Urinary bladder (tissue), 4 donors: ENCODE results near the gene ABR. TPM values are rescaled to one million over a fixed set of nuclear protein-coding genes. Genes with fewer than 3 reads are reported as not detected.
"Not testable (repeated sequence)": the region's sequence is repeated elsewhere in the genome, so short reads cannot be mapped to it uniquely, and the experiment has no call there.

Experiments
- DNase-seq: peaks from one replicate; pipeline ENCODE4 v3.0.0-alpha.2; 2015; ENCODE audit errors: extremely low spot score
- H3K27ac ChIP-seq: one replicate; pipeline ENCODE4 v1.5.1; 2013; ENCODE audit warnings: low read depth, mild to moderate bottlenecking, moderate library complexity
- H3K36me3 ChIP-seq: one replicate; pipeline ENCODE4 v1.6.1; 2013; ENCODE audit warnings: mild to moderate bottlenecking, moderate library complexity; ENCODE audit not compliant: insufficient read depth
- H3K4me1 ChIP-seq: one replicate; pipeline ENCODE4 v1.6.1; 2013; ENCODE audit warnings: mild to moderate bottlenecking, moderate library complexity; ENCODE audit not compliant: insufficient read depth
- H3K4me3 ChIP-seq: one replicate; pipeline ENCODE4 v1.5.1; 2013; ENCODE audit warnings: low read depth, low read length
- WGBS: extraction: QIAGEN DNeasy Blood & Tissue Kit; methylation state at CpG from one replicate; pipeline ENCODE4 v1.1.7; 2013; 5-methylcytosine and 5-hydroxymethylcytosine counted together
- polyA plus RNA-seq: library from polyadenylated mRNA; stranded (reverse); fragments of 200-250 nt; gene quantifications from one replicate; pipeline ENCODE4 v1.2.3, GENCODE V29; 2013
- total RNA-seq: library from RNA; depleted of rRNA; stranded (reverse); fragments of >200 nt; gene quantifications from one replicate; pipeline ENCODE4 v1.2.3, GENCODE V29; 2014
- donor health status: healthy with polysubstance abuse.
- donor health status: healthy.

The ABR gene
- total and polyA plus RNA-seq, 2 donors, result 37.1 to 53.9 TPM

GRCh38 chr17:1121442-1121817 is 58.4 kb downstream of the ABR start:
- not testable (repeated sequence) for H3K4me3 ChIP-seq, H3K36me3 ChIP-seq, H3K4me1 ChIP-seq, H3K27ac ChIP-seq, DNase-seq
- 95% methylated on average over 1 of the region's 1 CpG for WGBS

DNA sequence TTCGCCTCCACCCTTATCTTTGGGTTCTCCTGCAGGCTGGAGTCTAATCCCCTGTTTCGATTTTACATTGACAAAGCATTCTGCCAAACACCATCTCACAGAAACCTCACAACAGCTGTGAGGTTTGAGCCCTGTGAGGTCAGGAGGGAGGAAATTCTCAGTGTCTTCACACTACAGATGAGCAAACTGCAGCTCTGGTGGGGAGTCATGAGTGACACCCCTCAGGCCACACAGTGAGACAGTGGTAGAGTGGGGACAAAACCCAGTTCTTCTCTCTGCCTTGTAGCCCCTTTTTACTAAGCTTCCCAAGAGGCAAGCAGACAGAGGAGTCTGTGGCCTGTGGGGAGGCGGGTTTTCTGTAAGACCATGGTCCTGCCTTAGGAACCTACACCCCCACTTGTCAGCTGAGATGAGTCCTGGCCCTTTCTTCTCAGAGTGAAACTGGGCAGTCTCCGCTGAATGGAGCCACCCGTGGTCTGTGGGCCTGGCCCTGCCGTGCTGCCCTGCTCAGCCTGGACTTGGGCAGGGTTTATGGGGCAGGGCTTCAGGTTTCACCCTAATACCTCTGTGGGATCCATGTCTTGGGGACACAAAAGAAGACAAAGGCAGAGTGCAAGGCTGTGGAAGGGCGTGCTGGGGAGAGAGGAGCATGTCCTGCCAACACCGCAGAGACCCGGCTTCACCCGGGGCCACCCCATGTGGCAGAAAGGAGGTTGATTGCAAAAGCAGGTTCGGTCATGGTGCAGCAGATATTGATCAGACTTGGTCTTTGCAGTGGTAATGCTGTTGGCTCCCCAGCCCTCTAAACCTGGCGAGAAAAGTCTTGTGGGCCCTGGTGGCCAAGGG is 59.0 kb downstream of the ABR start:
- no peaks in the 10 kb centered on the region for H3K36me3 ChIP-seq
- no peaks in the 10 kb centered on the region for H3K4me1 ChIP-seq
- no peak for DNase-seq
- no peak overlapping the region for H3K27ac ChIP-seq
- H3K4me3 ChIP-seq, result no peak overlapping the region
- 82% methylated on average over 12 of the region's 12 CpGs for WGBS

DNA sequence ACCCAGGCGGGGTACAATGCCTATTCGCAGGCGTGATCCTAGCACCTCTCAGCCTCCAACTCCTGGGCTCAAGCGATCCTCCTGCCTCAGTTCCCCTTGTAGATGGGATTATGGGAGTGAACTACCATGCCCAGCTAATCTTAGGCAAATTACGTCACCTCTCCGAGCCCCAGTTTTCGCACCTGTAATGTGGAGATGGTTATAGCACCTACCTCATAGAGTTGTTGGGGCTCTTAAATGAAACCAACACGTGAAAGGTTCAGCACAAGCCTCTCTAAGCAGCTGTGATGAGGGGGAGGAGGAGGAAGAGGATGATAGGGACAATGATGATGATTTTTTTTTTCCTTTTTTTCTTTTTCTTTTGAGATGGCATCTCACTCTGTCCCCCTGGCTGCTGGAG is 59.9 kb downstream of the ABR start:
- WGBS, result 61% methylated on average over 8 of the region's 8 CpGs
- Histone ChIP-seq H3K4me3 (no peak overlapping the region), H3K36me3 (no peaks in the 10 kb centered on the region), H3K4me1 (no peaks in the 10 kb centered on the region), H3K27ac (no peak overlapping the region)
- no peak for DNase-seq

GRCh38 chr17:1116602-1117001 is 63.2 kb downstream of the ABR start:
- 73% methylated on average over 12 of the region's 12 CpGs for WGBS
- no peak for DNase-seq
- Histone ChIP-seq H3K4me3 (no peak overlapping the region), H3K27ac (no peak overlapping the region), H3K36me3 (no peaks in the 10 kb centered on the region), H3K4me1 (peaks cover 2% of the 10 kb centered on the region)

DNA sequence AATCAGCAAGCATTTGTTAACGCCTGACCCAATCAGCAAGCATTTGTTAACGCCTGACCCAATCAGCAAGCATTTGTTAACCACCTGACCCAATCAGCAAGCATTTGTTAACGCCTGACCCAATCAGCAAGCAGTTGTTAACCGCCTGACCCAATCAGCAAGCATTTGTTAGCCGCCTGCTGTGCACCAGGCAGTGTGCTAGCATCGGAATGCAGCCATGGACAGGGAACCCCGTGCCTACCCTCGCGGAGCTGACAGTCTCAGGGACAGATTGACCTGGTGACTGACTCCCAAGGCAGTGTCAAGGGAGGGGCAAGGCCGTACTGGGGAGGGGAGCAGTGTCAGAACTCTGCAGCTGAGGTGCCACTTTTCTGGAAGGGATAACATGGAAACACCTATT is 66.9 kb downstream of the ABR start:
- Histone ChIP-seq H3K4me1 (peaks cover 5% of the 10 kb centered on the region), H3K36me3 (no peaks in the 10 kb centered on the region), H3K27ac (no peak overlapping the region), H3K4me3 (no peak overlapping the region)
- 83% methylated on average over 10 of the region's 10 CpGs for WGBS
- DNase-seq, result no peak

DNA sequence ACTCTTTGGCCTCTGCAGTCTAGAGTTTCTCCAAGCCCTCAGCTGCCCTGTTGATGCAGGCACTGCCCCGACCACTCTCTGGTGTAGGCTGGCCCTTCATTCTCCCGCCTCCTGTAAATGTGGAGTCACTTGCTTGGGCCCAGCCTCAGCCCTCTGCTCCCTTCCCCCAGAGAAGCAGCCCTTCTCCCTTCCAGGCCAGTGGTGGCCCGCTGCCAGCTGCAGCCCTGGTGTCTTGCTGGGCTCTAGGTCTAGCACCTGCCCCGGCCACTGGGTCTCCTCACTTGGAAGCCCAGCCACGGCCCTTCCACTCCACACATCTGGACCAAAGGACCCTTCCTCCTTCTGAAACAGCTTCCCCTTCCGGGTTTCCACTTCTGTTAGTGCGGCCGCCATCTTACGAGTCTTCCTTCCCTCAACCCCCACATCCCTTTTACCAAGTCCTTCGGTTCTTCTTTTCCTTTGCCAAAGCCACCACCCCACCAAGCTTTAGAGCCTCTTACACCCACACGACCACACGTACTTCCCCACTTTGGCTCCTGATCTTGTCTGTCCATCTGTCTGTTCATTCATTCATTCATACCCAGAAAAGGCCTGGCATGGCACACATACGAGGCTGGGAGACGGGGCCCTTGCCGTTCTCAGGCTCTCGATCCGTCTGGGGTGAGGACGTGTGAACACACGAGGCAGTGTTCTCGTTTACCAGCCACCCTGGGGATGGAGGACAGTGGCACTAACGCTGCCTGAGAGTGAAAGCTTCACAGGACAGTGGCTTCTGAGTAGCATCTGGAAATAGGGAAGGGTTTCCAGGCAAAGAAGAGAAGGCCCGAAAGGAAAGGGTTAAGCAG is 68.0 kb downstream of the ABR start:
- peaks cover 5% of the 10 kb centered on the region for H3K4me1 ChIP-seq
- no peak overlapping the region for H3K4me3 ChIP-seq
- no peak for DNase-seq
- H3K27ac ChIP-seq, result no peak overlapping the region
- H3K36me3 ChIP-seq, result no peaks in the 10 kb centered on the region
- WGBS, result 84% methylated on average over 22 of the region's 22 CpGs

- Histone ChIP-seq H3K4me3 (no peak overlapping the region), H3K27ac (peak overlapping the region; percentile 34), H3K4me1 (peaks cover 5% of the 10 kb centered on the region), H3K36me3 (no peaks in the 10 kb centered on the region)
- 59% methylated on average over 19 of the region's 19 CpGs for WGBS
- no peak for DNase-seq
These were observed 68.8 kb downstream of the ABR start for GRCh38 chr17:1110862-1111598.

GRCh38 chr17:1110541-1110861 is 69.3 kb downstream of the ABR start:
- Histone ChIP-seq H3K4me3 (no peak overlapping the region), H3K27ac (peak overlapping the region; percentile 34), H3K4me1 (peaks cover 5% of the 10 kb centered on the region), H3K36me3 (no peaks in the 10 kb centered on the region)
- 71% methylated on average over 3 of the region's 3 CpGs for WGBS
- DNase-seq, result no peak

DNA sequence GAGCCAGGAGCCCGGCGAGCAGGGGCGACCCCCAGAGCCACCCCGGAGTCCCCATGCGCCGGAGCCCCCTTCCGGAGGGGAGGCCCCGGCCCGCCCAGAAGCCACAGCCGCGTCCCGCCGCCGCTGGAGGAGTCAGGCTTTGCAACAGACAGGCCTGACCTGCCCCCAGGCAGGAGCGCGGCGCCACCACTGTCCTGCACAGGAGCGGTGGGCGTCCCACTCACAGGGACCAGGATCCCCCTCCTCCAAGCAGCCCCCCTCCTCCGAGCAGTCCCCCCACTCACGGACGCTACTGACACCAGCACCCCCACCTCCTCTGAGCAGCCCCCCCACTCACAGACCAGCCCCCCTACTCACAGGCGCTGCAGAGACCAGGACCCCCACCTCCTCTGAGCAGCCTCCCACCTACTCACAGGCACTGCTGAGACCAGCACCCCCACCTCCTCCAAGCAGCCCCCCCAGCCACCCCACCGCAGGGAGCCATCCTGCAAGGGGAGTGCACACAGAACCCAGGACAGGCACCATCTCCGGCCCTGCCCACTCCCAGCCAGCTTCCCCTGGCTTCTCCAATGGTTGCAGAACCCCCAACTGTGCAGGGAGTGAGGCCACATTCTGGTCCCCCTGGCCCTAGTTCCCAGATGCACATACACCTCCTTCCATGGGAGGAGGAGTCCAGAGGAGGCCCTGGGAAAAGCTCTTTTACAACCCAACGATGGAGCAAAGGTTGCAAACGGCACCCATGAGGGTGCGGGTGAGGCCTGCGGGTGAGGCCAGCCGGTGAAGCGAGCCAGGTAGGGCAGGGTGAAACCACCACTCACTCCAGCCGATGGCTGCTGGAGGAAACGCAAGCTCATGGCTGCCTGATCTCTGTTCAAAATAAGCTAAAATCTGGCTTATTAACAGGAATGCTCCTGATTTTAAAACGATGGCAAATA is 69.9 kb downstream of the ABR start:
- WGBS, result 18% methylated on average over 34 of the region's 34 CpGs
- H3K27ac ChIP-seq, result peak overlapping the region; percentile 91
- no peaks in the 10 kb centered on the region for H3K36me3 ChIP-seq
- H3K4me3 ChIP-seq, result peak overlapping the region; percentile 64
- peaks cover 5% of the 10 kb centered on the region for H3K4me1 ChIP-seq
- DNase-seq, result no peak

DNA sequence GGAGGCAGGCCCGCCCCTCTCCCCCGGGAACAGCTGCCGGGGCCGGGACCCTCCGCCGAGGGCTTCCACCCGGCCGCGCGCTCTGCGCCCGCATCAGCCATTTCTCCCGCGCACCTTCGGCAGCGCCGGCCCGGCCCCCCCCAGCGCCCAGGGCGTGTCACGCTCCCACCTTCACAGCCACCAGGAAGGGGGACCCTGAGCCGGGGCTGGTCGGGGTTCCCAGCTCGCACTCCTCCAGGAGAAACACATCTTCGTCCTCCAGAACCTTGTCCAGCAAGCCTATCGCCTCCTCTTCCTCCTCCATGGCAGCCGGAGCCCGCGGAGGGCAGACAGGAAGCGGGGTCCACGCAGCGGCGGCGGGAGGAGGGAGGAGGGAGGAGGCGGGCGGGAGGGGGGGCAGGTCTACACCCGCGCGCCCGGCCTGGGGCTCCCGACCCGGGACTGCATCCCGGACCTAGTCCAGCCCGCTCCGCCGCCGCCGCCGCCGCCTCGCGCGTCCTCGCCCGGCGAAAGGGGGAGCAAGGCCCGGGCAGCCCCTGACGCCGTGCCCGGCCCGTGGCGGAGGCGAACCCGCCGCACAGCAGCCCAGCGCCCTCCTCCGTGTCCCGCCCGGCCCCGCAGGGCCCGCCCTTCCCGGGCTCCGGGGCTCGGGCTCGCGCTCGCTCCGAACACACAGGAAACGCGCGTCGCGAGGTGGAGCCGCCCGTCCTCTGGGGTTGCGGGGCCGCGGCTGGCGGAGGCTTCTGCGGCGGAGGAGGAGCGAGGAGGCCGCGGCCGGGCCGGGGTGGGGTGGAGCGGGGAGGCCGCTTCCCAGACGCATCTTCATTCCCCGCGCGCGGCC is 70.8 kb downstream of the ABR start:
- no peak for DNase-seq
- Histone ChIP-seq H3K4me1 (peaks cover 5% of the 10 kb centered on the region), H3K36me3 (no peaks in the 10 kb centered on the region), H3K27ac (peak overlapping the region; percentile 91), H3K4me3 (peak overlapping the region; percentile 64)
- WGBS, result under 1% methylated on average over 100 of the region's 103 CpGs

DNA sequence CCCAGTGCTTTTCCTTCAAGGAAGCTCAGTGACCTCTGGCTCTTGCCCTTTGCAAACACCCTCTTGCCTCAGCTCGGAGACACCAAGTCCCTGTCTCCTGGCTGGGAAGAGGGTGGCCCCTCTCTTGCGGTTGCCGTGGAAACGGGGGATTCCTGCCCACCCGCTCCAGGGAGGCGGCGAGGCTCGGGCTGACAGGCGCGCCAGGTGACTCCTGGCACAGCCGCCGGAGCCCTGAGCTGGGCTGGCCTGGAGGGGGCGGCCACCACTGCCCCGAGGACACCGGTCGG is 71.4 kb downstream of the ABR start:
- Histone ChIP-seq H3K36me3 (no peaks in the 10 kb centered on the region), H3K27ac (peak overlapping the region; percentile 53), H3K4me3 (peak overlapping the region; percentile 64), H3K4me1 (peaks cover 3% of the 10 kb centered on the region)
- WGBS, result 1% methylated on average over 16 of the region's 16 CpGs
- DNase-seq, result no peak

DNA sequence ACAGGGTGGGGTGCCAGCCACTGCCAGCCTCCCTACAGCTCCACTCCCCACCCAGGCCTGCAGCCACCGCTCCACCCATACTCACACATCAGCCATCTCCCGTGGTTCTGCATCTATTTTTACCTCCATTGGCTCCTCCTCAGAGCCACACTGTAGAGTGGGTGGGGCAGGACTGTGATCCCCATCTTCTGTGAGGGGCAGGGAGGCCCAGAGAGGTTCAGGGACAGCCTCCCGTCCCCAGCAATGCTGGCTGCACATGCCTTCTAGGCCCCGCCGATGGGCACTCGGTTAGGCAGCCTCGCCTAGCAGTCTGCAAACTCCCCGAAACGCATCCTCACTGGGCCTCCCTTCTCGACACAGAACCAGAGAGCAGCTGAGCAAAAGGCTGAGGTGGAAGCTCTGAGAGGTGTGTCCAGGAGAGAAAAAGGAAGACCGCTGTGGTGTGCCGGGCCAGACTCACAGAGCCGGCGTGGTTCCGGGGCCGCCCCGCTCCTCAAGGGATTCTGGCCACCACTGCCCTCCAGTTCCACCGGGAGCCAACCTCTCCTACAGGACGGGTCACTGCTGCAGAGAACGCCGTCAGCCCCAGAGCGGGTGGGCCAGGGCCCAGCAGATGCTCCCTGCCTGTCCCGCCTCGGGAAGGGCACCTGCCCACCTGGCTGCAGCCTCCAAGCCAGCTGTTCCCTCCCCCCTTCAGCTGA is 71.9 kb downstream of the ABR start:
- no peaks in the 10 kb centered on the region for H3K36me3 ChIP-seq
- DNase-seq, result no peak
- 47% methylated on average over 24 of the region's 24 CpGs for WGBS
- H3K4me1 ChIP-seq, result peaks cover 3% of the 10 kb centered on the region
- H3K4me3 ChIP-seq, result peak overlapping the region; percentile 64
- H3K27ac ChIP-seq, result no peak overlapping the region
